ENCODE measurements around the gene CITED4.
"Not testable (repeated sequence)": the region's sequence is repeated elsewhere in the genome, so short reads cannot be mapped to it uniquely, and the experiment has no call there.

Gene CITED4, protein sequence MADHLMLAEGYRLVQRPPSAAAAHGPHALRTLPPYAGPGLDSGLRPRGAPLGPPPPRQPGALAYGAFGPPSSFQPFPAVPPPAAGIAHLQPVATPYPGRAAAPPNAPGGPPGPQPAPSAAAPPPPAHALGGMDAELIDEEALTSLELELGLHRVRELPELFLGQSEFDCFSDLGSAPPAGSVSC

DNA sequence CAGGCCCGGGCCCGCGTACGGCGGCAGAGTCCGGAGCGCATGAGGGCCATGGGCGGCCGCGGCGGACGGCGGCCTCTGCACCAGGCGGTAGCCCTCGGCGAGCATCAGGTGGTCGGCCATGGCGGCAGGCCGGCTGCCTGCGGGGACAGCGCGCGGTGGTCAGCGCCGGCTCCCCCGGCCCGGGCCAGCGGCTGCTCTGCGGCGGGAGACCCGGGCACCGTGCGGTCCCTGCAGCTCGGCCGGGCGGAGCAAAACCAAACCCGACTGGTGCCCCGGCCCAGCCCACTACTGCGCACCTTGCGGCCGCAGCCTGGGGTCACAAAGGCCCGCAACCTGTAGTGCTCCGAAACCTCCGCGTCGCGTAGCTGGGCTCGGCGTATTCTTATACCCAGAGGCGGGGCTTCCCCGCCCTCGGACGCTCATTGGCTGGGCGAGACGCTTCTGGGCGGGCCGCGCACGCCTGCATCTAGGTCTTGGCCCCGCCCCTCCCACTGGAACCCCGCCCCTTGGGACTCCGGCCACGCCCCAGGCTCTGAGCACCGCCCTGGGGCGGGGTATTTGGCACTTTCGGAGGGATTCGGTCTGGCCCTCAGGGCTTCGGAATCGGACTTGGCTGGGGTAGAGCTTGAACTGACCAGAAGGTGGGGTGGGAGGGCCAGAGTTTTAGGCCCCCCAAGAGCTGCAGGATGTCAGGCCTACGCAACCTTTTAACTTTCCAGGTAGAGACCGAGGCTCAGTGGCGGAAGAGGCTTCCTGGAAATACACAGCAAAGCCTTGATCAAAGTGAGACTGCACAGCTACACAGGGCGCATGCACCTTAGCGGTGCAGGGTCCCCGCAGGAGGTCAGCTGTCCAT is at the start of gene CITED4:
CITED4 (minus strand) TSS at position 356 of the 856 bp plus-strand sequence; CDS start at position 120, 236 bp downstream.
- DNase-seq = no peak

DNA sequence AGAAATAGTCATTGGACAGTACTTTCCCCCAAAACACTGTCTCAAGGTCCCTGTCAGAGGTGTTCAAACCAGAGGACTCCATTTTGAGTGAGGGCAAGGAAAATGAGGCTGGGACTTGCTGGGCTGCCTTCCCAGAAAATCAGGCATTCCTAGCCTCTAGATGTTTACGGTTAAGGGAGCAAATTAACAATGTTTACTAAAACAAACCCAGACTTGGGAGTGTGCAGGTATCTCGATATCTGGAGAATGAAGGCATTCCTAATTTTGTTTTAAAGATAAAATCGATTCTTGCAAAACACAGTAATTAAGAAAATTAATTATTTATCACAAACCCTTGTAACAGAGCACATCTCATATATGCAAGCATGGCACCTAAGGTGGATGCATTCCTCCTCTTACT is 48.9 kb upstream of the CITED4 start:
- no peak for DNase-seq

GRCh38 chr1:40909281-40909680 is 47.1 kb upstream of the CITED4 start:
- DNase-seq = no peak

DNA sequence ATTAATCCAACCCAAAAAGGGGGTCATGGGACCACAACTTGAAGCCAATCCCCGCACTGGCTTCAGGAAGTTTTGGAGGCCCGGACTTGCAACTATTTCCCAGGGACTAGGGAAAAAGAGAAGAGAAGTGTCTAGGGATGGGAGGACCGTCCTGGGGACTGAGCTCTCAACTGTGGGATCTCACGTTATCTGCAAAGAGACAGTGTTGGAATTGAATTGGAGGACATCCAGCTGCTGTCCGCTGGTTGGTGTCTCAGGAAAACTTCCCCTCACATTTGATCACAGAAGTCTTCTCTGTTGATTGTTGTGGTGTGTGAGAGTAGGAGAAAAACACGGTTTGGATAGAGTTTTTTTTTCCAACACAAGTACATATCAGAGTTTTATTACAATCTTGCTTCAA is 46.2 kb upstream of the CITED4 start:
- DNase-seq = no peak

DNA sequence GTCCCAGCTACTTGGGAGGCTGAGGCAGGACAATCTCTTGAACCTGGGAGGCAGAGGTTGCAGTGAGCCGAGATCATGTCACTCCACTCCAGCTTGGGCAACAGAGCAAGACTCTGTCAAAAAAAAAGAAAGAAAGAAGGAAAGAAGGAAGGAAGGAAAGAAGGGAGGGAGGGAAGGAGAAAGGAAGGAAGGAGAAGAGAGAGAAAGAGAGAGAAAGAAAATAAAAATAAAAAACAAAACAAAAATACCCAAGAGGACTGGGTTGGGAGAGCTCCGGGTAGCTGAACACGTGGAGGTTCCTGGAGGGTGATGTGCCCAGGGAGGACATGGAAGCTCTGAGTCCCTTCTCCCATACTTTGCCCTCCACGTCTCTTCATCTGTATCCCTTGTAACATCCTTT is 45.7 kb upstream of the CITED4 start:
- DNase-seq = no peak

- no peak for DNase-seq
These were observed 44.7 kb upstream of the CITED4 start for GRCh38 chr1:40906781-40907400.

DNA sequence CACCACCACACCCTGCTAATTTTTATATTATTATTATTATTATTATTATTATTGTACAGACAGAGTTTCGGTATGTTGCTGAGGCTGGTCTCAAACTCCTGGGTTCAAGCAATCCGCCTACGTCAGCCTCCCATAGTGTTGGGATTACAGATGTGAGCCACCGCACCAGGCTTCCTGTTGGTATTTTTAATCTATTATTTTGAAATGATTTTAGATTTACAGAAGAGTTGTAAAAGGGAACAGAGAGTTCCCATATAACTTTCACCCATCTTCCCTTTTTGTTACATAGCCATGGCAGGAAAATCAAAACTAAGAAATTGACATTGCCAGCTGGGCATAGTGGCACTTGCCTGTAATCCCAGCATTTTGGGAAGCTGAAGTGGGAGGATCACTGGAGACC is 42.9 kb upstream of the CITED4 start:
- DNase-seq = no peak

GRCh38 chr1:40903106-40903505 is 40.9 kb upstream of the CITED4 start:
- DNase-seq = no peak

DNA sequence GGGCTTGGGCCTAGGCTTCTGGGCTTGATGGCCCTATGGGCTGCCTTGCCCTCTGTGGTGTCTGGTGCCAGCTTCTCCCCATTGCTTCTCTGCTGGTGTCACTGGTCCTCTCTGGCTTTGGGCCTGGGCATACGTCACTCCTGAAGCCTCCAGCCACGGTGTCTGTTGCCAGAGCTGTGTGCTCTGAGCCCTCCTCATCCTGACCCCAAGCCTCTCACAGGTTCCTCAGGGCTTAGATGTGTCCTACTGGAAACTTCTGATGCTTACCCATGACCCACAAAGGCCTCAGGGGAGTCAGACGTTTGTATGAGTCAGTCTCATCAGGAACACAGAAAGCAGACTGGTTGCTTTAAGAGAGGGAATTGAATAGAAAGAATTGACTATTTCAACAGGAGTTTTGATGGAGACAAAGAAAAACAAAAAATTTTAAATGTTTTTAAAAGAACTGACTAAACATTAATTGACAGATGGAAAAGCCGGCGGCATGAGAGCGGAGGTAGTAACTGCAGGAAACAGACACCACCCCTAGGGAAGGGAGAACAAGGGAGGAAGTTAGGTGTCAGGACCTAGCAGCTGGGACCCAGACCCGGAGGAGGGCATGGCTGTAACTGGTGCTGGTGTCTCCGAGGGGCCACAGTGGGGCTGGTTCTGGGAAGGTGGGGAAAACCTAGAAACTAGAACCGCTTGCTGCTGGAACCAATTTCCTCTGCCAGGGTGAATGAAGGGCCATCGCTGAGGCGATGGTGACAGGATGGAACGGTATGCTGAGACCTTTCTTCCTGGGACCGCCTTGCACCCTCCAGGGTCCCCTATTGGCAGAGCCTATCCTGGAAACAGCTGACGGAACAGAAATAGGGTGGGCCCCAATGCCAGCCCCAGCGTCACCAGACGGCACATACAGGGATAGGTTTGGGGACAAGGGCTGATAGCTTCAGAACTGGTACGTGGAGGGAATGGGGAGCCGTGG is 40.0 kb upstream of the CITED4 start:
- no peak for DNase-seq

- no peak for DNase-seq
These were observed 37.2 kb upstream of the CITED4 start for GRCh38 chr1:40899230-40899870.

- DNase-seq = no peak
These were observed 36.3 kb upstream of the CITED4 start for GRCh38 chr1:40898431-40898901.

- DNase-seq = no peak
These were observed 35.4 kb upstream of the CITED4 start for GRCh38 chr1:40897513-40897912.

DNA sequence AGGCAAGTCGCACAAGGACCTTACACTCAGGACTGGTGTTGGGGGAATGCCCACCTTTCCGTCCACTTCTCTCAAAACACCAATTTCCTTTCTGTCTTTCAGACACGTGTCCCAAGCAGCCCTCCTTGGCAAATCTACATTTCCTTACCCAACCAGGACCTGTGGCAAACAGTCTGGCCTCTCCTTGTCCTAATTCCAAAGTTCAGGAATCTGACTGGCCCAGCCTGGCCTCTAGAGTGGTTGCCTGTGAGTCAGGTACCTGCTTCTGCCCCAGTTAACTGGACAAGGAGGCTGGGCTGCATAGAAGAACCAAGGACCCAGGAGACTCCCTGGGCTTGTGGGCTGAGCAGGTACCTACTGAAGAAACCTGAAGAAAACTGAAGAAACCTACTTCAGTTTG is 34.3 kb upstream of the CITED4 start:
- no peak for DNase-seq

GRCh38 chr1:40895601-40896000 is 33.4 kb upstream of the CITED4 start:
- no peak for DNase-seq

- DNase-seq = not testable (repeated sequence)
These were observed 32.7 kb upstream of the CITED4 start for GRCh38 chr1:40894858-40895257.

DNA sequence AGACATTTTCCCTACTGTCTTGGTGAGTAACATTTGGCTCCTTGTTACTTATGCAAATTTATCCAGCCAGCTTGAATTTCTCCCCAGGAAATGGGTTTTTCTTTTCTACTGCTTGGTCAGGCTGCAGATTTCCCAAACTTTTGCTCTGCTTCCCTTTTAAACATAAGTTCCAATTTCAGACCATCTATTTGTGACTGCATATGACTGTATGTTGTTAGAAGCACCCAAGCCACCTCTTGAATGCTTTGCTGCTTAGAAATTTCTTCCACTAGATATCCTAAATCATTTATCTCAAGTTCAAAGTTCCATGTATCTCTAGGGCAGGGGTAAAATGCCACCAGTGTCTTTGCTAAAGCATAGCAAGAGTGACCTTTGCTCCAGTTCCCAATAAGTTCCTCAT is 32.3 kb upstream of the CITED4 start:
- DNase-seq = no peak

DNA sequence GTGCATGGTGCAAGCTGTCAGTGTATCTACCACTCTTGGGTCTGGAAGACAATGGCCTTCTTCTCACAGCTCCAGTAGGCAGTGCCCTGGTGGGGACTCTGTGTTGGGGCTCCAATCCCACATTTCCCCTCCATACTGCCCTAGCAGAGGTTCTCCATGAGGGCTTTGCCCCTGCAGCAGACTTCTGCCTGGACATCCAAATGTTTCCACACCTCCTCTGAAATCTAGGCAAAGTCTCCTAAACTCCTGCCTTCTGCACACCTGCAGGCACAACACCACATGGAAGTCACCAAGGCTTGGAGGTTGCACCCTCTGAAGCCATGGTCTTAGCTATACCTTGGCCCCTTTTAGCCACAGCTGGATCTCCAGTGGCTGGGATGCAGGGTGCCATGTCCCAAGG is 31.8 kb upstream of the CITED4 start:
- DNase-seq = no peak

- no peak for DNase-seq
These were observed 30.2 kb upstream of the CITED4 start for GRCh38 chr1:40892354-40892753.

GRCh38 chr1:40890771-40891170 is 28.6 kb upstream of the CITED4 start:
- no peak for DNase-seq

DNA sequence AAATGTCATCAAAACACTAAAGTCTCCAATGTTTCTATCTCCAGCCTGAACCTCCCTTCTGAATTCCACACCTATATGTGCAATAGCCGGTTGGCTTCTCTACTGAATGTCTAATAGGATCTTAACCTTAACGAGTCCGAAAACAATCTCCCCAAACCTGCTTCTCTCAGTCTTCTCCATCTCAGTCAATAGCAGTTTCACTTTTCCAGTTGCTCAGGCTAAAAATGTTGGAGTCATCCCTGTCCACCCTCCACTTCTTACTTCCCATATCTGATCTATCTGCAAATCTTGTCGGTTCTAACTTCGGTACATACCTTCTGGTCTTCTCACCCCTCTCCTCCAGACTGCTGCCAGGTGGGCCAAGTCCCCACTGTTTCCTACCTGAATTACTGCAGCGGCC is 25.5 kb upstream of the CITED4 start:
- no peak for DNase-seq

GRCh38 chr1:40887012-40887378 is 24.8 kb upstream of the CITED4 start:
- DNase-seq = no peak

- DNase-seq = no peak
These were observed 24.3 kb upstream of the CITED4 start for GRCh38 chr1:40886318-40887011.

Measured in NK-92 treated with Interleukin-12 subunit alpha and Interleukin-12 subunit beta, amount 100 ng/mL, for 24 hours (cell line).